ENCODE data around the gene EFNA3. TPM values are rescaled to one million over a fixed set of nuclear protein-coding genes. Genes with fewer than 3 reads are reported as not detected.
A peak's percentile ranks its signal among the peaks of the same experiment; 100 is the strongest.

Gene EFNA3
- total and polyA plus RNA-seq, 2 donors (not counting 1 experiment from before 2014, with no cell fraction given): 0.30 to 0.33 TPM

DNA sequence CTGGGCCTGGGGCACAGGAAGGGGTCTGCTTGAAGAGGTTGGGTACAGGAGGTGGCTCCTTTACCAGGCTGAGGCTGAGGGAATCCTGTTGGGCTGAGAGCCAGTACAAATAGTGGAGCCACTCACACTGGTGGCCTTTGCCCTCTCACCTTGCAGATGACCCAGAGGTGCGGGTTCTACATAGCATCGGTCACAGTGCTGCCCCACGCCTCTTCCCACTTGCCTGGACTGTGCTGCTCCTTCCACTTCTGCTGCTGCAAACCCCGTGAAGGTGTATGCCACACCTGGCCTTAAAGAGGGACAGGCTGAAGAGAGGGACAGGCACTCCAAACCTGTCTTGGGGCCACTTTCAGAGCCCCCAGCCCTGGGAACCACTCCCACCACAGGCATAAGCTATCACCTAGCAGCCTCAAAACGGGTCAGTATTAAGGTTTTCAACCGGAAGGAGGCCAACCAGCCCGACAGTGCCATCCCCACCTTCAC is 55.2 kb downstream of the EFNA3 start:
- Histone ChIP-seq H3K4me2 (ENCODE audit: extremely low read depth, insufficient read depth, low read length) (no peak overlapping the region), H3K4me1 (ENCODE audit: control insufficient read depth, extremely low read depth, insufficient read depth, low read length) (peaks cover 15% of the 10 kb centered on the region), H3K27me3 (ENCODE audit: control insufficient read depth, insufficient read depth, low read length) (peaks cover 9% of the 10 kb centered on the region), H4K20me1 (ENCODE audit: control insufficient read depth, extremely low read depth, insufficient read depth, low read length) (no peaks in the 10 kb centered on the region), H3K9ac (ENCODE audit: insufficient read depth, low read length) (no peak overlapping the region), H2AFZ (ENCODE audit: low read length) (no peak overlapping the region), H3K36me3 (ENCODE audit: control insufficient read depth, insufficient read depth, low read length) (no peaks in the 10 kb centered on the region), H3K27ac (ENCODE audit: insufficient read depth, low read length) (no peak overlapping the region), H3K79me2 (ENCODE audit: control insufficient read depth, insufficient read depth, low read length) (peaks cover 13% of the 10 kb centered on the region), H3K9me3 (ENCODE audit: control insufficient read depth, insufficient read depth, low read depth, low read length) (no peaks in the 10 kb centered on the region), H3K4me3 (replicated peaks in 1 of 4; ENCODE audit: control extremely low read depth in 1 of 4, insufficient read depth in 1 of 4, low read depth in 3 of 4, low read length in 4 of 4) (no peak overlapping the region)
- TF ChIP-seq CTCF (conservative IDR thresholded peaks at IDR 0.05 in 1 of 2, IDR thresholded peaks at IDR 0.05 in 1 of 2; ENCODE audit: low read depth in 1 of 2, low read length in 2 of 2) (no peak), EZH2 (IDR thresholded peaks at IDR 0.05; ENCODE audit: low read length, missing control alignments) (no peak)
- no peak for DNase-seq (ENCODE audit: low read depth in 2 of 2)

DNA sequence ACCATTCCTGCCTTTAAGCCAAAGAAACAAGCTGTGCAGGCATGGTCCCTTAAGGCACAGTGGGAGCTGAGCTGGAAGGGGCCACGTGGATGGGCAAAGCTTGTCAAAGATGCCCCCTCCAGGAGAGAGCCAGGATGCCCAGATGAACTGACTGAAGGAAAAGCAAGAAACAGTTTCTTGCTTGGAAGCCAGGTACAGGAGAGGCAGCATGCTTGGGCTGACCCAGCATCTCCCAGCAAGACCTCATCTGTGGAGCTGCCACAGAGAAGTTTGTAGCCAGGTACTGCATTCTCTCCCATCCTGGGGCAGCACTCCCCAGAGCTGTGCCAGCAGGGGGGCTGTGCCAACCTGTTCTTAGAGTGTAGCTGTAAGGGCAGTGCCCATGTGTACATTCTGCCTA is 55.7 kb downstream of the EFNA3 start:
- DNase-seq (ENCODE audit: low read depth in 2 of 2): no peak
- no peak overlapping the region for H3K9ac ChIP-seq (ENCODE audit: insufficient read depth, low read length)
- H4K20me1 ChIP-seq (ENCODE audit: control insufficient read depth, extremely low read depth, insufficient read depth, low read length): no peaks in the 10 kb centered on the region

DNA sequence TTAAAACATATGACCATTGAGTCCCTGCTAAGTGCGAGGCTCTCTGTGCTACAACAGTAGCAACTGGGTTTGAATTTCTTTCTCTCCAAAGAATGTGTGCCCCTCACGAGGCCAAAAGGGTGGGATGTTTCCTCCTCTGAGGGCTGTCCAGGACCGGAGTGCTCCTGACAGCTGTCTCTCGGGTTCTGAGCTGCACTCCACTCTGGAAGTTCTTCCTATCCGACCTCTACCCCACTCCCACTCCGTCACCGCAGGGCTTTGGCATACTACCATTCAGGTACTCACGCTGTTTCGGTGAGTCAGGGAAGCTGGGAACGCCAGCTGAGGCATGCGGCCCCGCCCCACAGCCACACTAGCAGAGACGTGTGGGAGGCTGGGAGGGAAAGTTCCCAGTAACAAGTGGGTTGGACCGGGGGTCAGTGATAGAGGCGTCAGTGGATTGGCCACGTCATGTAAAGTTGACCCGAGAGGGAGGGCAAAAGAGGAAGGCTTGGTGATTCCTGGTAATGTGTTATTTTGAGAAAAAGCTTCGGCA is 56.3 kb downstream of the EFNA3 start:
- Histone ChIP-seq H3K27me3 (ENCODE audit: control insufficient read depth, insufficient read depth, low read length) (no peaks in the 10 kb centered on the region), H3K9ac (ENCODE audit: insufficient read depth, low read length) (peak overlapping the region; percentile 91), H3K36me3 (ENCODE audit: control insufficient read depth, insufficient read depth, low read length) (no peaks in the 10 kb centered on the region), H2AFZ (ENCODE audit: low read length) (peak overlapping the region; percentile 3), H3K79me2 (ENCODE audit: control insufficient read depth, insufficient read depth, low read length) (peaks cover 21% of the 10 kb centered on the region), H3K9me3 (ENCODE audit: control insufficient read depth, insufficient read depth, low read depth, low read length) (no peaks in the 10 kb centered on the region), H3K4me3 (replicated peaks in 1 of 4; ENCODE audit: control extremely low read depth in 1 of 4, insufficient read depth in 1 of 4, low read depth in 3 of 4, low read length in 4 of 4) (peak overlapping the region; percentile 68 to 82 (median 81)), H4K20me1 (ENCODE audit: control insufficient read depth, extremely low read depth, insufficient read depth, low read length) (no peaks in the 10 kb centered on the region), H3K4me2 (ENCODE audit: extremely low read depth, insufficient read depth, low read length) (peak overlapping the region; percentile 92), H3K27ac (ENCODE audit: insufficient read depth, low read length) (peak overlapping the region; percentile 98), H3K4me1 (ENCODE audit: control insufficient read depth, extremely low read depth, insufficient read depth, low read length) (peaks cover 18% of the 10 kb centered on the region)
- TF ChIP-seq CTCF (conservative IDR thresholded peaks at IDR 0.05 in 1 of 2, IDR thresholded peaks at IDR 0.05 in 1 of 2; ENCODE audit: low read depth in 1 of 2, low read length in 2 of 2): no peak
- TF ChIP-seq EZH2 (IDR thresholded peaks at IDR 0.05; ENCODE audit: low read length, missing control alignments): no peak
- DNase-seq (ENCODE audit: low read depth in 2 of 2): peak; percentile 92 to 99

More for the DNA sequence above, 55.7 kb downstream of the EFNA3 start:
- Histone ChIP-seq H2AFZ (ENCODE audit: low read length) (no peak overlapping the region), H3K27me3 (ENCODE audit: control insufficient read depth, insufficient read depth, low read length) (peaks cover 4% of the 10 kb centered on the region), H3K79me2 (ENCODE audit: control insufficient read depth, insufficient read depth, low read length) (peaks cover 16% of the 10 kb centered on the region), H3K36me3 (ENCODE audit: control insufficient read depth, insufficient read depth, low read length) (no peaks in the 10 kb centered on the region), H3K4me2 (ENCODE audit: extremely low read depth, insufficient read depth, low read length) (peak overlapping the region; percentile 92), H3K9me3 (ENCODE audit: control insufficient read depth, insufficient read depth, low read depth, low read length) (no peaks in the 10 kb centered on the region), H3K4me1 (ENCODE audit: control insufficient read depth, extremely low read depth, insufficient read depth, low read length) (peaks cover 18% of the 10 kb centered on the region), H3K4me3 (replicated peaks in 1 of 4; ENCODE audit: control extremely low read depth in 1 of 4, insufficient read depth in 1 of 4, low read depth in 3 of 4, low read length in 4 of 4) (peak overlapping the region in 1 of 4 experiments; percentile 82), H3K27ac (ENCODE audit: insufficient read depth, low read length) (no peak overlapping the region)
- no peak for TF ChIP-seq CTCF (conservative IDR thresholded peaks at IDR 0.05 in 1 of 2, IDR thresholded peaks at IDR 0.05 in 1 of 2; ENCODE audit: low read depth in 1 of 2, low read length in 2 of 2)
- TF ChIP-seq EZH2 (IDR thresholded peaks at IDR 0.05; ENCODE audit: low read length, missing control alignments): no peak
